Nucleus accumbens (tissue), 56 donors: ENCODE measurements around the gene LPP.

Experiments
- DNase-seq, 56 donors: peaks; one replicate each; lab custom pipeline; 2025; lab: John Stamatoyannopoulos, UW

The LPP gene

DNA sequence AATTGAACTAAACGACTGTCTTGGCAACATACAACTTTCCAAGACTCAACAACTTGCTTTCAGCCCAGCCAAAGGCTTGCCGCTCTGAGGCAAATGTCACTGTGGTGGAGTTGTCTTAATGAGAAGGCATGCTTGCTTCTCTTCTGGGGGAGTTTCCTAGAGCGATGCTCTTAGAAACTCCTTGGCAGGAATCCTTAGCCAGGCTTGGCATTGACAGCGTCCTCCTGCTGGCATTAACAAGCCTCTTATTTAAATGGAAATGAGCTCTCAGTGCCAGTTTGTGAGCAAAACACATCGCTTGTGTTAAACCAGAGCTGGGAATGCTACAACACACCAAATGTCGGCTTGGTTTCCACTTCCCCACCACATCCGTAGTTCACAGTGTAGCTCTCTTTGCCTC, 752.3 kb downstream of the LPP start:
- peak in 46 of 56 donors; percentile 8 to 76 (median 33) for DNase-seq

DNA sequence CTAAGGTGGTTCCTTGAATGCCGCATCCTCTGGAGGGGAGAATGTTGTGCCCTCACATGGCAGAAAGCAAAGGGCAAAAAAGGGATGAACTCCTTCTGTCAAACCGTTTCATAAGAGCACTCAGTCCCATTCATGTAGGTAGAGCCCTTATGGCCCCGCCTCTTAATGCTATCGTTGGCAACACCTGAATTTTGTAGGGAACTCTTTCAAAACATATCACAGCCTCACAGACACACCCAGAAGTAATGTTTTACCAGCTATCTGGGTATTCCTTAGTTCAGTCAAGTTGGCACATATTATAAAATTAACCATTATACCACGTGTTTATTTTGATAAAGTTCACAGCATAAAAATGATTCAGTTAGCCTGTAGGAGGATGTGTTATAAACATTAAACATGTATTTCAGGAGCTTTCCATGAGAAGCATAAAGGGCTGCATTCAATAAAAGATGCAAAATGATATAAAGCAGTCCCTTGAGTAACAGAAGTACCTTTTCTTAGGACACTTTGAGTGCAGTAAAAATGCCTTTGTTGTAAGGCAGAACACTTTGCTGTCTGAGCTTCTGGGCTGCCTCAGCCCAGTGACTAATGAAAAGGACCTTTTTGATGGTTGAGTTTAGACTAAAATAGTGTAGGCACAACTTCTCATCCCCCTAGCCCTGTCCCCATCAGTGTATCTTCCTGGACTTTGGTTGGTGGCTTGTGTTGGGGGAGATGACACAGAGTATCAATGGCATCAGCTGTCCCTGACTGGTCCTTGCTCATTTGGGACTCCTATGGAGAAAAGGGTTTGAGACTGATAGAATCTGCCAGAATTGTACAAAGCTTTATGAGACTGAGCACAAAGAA, 754.3 kb downstream of the LPP start:
- no peak for DNase-seq

DNA sequence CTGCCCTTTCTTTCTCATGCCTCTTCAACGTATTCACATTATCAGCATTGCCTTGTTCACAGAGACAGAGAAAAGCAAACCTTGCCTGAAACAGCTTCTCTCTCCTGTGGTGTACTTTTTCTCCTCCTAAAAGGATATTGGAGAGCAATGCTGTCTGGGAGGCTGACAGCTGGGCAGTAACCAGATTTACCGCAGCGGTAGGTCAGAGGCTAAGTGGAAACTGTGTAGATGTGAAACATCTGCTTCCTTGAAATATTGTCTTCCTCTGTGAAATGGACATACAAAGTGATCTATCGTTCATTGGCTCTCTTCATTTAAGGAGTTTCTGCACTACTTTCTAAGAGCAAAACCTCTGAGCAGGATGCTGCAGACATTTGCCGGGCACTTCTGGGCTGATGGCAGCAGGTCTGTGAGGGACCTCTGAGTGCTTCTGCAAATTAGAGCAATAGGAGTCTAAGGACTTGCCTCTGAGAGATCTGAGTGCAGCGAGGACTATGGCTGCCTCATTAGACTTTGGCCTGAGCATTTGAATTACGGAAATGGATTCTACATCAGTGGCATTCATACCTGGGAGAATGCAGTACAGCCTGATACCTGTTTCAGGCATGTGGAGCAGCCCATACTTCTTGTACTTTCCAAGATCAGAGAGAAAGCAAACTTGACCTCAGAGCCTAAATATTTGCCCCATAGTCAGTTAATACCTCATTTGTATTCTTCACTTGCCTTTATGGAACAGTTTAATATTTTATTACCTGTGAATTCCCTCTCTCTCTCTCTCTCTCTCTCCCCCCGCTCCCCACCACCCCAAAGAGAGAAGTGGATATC, 757.3 kb downstream of the LPP start:
- DNase-seq, result no peak

DNA sequence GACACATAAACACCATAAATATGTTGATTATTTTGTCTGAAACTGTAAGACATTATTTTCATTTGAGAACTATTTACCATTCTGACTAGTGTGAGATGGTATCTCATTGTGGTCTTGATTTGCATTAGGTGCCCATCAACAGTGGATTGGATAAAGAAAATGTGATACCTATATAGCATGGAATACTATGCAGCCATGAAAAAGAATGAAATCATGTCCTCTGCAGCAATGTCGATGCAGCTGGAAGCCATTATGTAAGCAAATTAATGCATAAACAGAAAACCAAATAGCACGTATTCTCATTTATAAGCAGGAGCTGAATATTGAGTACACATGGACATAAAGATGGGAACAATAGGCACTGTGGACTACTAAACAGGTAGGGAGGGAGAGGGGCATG, 759.1 kb downstream of the LPP start:
- no peak for DNase-seq

DNA sequence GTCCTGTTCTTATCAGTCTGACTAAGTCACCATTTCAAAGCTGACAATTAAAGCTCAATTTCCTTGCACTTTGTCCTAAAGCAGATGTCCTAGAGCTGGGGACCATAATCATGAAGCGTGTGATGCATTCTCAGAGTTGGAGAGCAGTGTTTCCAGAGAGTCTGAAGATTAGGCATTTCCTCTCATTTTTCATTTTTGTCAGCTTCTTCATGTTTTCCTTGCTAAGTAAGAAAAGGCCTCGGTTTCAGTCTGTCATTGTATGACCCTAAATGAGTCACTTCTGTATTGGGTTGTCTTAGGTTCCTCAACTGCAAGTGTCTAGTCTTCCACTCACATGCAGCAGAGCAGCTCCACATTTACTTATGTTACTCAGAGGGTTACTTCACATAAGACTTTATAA, 760.6 kb downstream of the LPP start:
- no peak for DNase-seq

DNA sequence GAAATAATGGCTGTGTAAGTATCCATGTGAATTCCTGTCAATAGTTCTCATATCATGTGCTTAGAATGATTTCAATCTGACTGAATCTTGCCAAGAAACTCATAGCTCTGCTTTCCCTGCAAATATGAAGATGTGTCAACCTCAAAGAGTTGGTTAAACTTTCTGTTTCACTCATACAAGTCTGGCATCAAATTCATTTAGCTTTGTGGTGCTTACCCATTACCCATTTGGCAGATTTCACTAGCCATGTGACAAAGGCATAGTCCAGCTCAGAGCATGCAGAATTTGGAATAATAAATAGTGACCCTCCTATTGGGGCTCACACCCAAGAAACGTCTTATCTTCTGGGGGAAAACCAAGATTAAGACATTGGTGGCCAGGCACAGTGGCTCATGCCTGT, 761.2 kb downstream of the LPP start:
- DNase-seq, result no peak

DNA sequence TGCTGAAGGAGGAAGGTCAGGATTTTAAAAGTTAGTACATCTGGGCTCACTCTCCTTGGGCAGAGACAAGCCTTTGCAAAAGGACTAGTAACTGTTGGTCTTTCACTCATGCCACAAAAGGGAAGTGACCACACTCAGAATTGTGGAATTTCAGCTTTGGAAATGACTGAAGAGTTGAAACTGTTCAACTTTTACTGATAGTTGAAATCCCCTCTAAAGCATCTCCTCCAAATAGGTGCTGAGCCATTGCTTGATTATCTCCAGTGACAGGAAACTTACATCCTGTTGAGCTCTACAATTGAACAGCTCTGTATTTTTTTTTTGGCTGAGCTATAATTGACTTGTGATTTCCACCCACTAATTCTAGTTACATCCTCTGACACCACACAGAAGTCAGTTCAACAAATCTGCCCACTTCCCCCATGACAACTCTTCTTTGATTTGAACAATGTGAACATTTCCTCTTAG, 763.0 kb downstream of the LPP start:
- peak in 2 of 56 donors; percentile 12 to 22 for DNase-seq

DNA sequence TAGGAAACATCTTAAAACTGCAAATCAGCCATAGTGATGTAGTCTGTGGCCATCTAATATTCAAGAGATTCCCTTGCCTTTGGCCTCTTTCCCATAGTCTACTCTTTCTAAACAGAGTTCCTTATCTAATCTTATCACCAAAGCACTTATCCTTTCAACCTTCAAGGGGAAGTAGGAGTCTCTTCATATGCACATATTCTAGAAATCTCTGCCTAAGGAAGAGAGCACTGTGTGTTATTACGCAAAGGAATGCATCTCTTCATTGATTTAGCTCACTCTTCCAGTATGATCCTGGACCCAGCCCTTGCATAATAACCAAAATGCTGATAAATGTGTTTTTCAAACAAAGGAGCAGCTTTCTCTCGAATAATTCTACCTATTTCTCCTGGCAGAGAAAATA, 764.1 kb downstream of the LPP start:
- DNase-seq, result no peak

DNA sequence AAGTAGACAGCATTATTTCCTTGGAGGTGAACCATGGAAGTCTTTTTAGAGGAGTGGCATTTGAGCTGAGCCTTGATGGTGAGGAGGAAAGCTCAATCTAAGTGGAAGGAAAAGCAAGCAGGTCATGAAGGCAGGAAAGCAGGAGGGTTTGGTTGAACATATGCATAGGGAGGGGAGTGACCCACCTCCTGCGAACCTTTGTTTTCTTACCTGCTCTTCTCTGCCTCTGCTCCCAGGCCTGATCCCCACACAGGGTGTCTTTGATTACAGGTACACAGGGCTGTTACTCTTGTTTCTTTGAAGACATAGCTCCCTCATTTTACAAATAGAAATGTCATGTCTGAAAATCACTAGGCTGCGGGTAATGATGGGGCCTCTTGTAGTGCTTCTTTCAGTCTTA, 769.7 kb downstream of the LPP start:
- no peak for DNase-seq

DNA sequence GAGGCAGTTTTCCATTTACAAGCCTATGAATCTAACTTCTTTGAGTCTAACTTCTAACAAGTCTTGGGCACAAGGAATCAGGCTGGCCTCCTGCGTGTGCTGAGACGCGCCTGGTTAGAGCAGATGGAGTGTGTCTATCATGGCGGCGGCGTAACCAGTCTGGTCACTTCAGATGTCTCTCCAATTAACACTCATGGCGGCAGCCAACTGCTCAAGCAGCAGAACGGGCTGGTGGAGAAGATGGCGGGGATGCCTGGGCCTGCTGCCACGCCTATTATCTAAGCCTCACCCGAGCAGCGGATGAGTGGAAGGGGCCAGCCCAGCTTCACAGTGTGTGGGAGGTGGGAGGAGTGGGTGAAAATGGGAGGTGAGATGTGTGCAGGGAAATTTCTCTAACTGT, 771.4 kb downstream of the LPP start:
- no peak for DNase-seq

DNA sequence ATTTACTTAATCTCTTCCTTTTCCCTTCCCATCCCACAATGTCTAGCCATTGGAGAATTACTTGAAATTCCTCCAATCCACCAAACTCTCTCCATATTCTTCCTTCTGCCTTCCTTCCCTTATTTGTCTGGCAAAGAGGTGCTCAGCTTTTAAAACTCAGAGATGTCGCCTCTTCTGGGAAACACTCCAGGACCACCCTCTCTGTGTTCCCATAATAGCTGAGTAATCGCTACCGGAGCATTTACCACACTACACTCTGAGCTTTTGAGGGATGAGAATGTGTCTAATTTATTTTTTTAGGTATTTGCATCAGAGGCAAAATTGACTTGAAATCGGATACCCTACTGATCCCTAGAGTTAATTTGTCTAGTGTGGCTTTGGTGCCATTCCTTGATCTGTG, 772.2 kb downstream of the LPP start:
- no peak for DNase-seq

DNA sequence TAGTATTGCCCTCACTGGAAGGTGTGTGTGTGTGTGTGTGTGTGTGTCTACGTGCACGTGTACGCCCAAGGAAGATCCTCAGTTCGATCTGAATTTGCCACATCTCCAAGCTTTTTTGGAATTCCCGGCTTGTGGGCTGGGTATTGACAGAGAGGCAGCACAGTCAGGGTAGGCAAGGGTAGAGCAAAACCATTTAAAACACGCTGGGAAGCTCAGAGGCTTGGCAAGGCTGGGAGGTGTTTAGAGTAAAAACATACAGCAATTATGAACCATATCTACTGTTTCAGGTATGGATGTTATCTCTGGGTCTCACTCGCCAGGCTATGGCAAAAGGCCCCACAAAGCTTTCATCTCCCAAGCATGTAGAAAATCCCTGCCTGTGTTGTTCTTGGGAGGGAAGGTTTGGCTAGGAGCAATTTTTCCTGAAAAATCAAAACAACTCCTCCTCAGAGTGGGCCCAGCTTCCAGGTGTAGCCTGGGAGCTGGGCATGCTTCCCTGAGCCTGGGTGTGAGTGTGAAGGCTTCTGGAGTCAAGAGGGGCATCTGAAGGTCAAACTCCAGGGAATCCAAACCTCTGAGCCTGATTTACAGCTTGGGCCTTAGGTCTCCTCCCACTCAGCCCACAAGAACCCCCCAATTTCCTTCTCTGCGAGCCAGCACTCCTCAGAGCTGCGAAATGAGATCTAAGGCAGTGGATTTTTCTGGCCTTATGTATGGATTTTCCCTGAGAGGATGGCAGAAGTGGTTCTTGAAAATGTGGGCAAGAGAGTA, 773.0 kb downstream of the LPP start:
- DNase-seq, result no peak

DNA sequence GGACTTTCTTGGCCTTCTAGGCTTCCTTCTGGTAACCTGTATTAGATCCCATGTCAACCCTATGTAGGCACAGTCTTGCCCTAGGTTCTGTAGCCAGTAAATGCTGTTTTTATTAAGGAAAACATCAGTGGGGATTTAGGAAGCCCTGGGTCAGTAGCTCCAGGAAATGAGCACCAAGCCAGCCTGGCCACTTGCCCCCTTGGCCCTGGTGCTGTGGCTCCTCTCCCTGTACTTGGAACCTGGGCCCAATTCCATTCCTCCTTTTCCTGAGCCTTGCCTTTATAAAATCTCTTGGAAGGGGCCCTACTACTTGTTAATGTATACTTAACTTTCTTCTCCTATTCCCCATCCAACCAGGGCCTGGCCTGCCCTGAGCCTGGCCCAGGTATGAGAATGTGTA, 774.0 kb downstream of the LPP start:
- DNase-seq, result peak in 2 of 56 donors; percentile 8 to 15

DNA sequence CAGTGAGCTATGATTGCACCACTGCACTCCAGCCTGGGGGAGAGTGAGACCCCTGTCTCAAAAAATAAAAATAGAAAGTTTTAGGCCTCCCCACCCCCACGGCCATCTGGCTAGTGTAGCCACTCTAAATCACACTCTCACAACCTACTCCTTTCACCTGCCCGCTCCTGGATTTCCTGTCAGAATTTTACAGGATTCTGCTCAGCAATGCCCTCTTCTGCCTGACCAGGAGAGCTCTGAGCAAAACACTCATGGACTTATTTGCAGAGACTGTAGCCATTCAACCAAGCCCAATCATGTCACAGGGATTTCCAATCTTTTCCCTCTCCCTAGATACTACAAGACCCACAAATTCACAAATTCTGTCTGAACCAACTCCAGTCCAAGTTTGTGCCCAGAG, 775.2 kb downstream of the LPP start:
- no peak for DNase-seq

DNA sequence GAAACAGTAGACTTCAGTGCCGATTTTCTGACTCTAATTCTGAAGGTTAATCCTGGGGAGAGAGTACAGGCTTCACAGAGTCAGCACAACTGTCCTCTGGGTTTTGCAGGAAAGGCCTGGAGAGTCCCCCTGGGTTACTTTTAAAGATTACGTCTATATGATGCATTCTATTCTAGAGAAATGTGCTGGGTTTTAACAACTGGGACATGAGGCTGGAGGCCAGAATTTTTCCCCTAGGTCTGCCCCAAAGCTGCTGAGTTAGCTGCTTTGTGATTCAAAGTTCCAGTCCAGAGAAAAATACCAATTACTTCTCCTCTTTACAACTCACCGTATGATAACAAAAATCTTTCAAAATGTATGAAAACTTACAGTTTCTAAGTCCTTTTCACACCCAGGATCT, 777.1 kb downstream of the LPP start:
- DNase-seq, result no peak

DNA sequence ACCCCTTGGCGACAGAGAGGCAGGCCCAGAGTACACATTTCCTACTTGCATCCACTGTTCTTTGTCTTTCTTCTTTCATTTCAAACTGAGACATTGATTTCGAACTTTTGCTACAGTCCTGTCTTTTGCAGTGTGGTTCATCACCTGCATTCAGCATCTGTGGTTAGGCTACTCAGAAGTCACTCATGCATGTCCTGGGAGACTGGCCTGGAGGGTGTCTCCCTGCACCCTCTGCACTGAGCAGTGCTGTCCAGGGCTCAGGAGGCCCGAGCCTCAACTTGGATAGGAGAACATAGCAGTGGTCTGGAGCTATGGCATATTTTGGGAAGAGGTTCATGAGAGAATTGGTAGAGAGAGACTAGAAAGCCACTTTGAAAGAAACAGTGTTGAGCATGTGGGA, 777.6 kb downstream of the LPP start:
- no peak for DNase-seq

DNA sequence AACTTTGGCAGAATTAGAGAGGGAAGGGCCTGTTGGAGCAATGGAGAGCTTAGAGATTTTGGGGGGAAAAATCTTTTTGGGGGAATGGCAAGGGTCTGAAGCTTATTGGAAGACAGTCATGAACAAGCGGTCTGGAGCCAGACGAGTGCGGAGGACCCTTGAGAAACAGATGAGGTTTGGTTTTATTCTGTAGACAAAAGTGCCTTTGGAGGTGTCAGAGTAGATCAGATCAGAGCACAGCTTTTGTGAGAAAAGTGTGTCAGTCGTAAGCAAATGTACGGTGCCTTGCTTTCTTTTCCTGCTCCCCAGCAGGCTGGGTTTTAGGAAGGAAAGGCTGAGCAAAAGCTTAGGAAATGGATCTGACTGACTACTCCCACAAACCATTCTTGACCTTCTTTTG, 781.0 kb downstream of the LPP start:
- no peak for DNase-seq

DNA sequence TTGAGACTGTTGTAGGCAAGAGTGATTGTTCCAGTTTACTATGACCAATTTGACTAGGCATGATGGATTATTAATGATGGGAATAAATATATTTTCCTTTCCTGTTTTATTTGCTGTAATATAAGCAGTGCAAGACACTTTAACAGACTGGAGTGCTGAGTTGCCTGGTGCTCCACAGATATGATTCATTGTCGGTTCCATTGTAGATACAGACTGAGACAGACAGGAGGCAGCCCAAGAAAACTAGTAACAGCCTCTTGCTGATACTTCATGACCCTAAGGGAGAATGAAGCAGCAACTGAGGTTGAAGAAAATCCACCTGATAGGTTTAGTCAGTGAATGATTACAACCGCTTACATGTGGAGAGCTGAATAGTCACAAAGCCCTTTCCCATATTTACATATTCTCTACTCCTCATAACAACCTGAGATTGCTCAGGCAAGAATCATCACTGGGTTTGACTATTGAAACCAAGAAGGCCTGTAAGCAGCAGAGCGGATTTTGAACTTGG, 782.7 kb downstream of the LPP start:
- DNase-seq, result no peak

DNA sequence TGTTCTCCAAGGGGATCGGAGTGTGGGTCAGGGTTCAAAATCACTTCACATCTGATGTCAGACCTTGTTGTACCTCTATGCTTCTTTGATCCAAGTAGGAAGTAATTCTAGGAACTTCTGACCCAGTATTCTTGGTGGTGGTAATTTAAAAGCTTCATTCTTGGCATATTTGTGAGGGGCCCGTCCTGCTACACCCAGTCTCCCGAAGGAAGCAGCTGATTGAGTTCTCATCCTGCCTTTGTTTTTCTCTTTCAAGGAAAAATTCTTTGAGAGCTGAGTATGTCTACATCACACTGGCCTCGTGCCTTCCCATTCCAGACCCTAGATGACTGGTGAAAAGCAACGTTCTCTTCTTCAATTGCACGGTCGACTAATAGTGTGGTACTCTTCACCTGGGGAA, 783.4 kb downstream of the LPP start:
- no peak for DNase-seq

DNA sequence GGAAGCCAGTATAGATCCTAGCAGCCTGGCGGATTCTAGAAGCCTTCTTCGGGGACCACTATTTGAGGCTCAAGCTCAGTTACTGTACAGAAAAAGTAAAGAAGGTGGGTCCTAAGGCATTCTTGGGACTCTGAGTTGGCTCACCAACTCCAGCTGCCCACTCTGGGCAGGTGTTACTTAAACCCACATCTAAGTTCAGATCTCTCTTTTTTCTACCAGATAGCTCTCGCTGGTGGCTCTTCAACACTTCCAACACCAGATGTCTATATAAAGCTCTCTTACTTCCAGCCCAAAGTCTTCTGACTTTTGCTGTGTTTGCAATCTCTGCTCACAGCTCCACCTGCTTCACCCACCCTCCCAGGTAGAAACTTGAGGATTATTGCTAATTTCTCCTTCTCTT, 785.0 kb downstream of the LPP start:
- DNase-seq, result no peak
